CD4-positive, alpha-beta memory T cell (primary cell): ENCODE measurements around the gene FUT8. TPM values are rescaled to one million over a fixed set of nuclear protein-coding genes. Genes with fewer than 3 reads are reported as not detected.
A peak's percentile ranks its signal among the peaks of the same experiment; 100 is the strongest.
"Not testable (repeated sequence)": the region's sequence is repeated elsewhere in the genome, so short reads cannot be mapped to it uniquely, and the experiment has no call there.

Experiments used
- CTCF ChIA-PET: fragments of 350-600 bp; sonication (Branson Sonifier 250); formaldehyde crosslinking; loops from one replicate; lab custom pipeline; 2021; ENCODE audit warnings: inconsistent platforms; ENCODE audit not compliant: partially characterized antibody; lab: Charles Lee
- POLR2A ChIA-PET: fragments of 350-600 bp; sonication (Branson Sonifier 250); formaldehyde crosslinking; loops from one replicate; lab custom pipeline; 2021; ENCODE audit not compliant: partially characterized antibody; lab: Charles Lee
- DNase-seq, 5 donors: peaks; one replicate each; pipeline versions ENCODE4 v3.0.0 to v3.0.0-alpha.2; 2020 to 2022; ENCODE audit warnings: mixed read lengths in 1 of 5
- H3K27ac ChIP-seq: one replicate; pipeline ENCODE4 v1.7.0; 2013; ENCODE audit warnings: low read depth, low read length
- H3K27me3 ChIP-seq: 2 replicates; pipeline ENCODE4 v1.7.0; 2013; ENCODE audit warnings: mild to moderate bottlenecking, low read length, moderate library complexity; ENCODE audit not compliant: insufficient read depth
- H3K36me3 ChIP-seq: 2 replicates; pipeline ENCODE4 v1.7.0; 2013; ENCODE audit warnings: mild to moderate bottlenecking, low read length, moderate library complexity; ENCODE audit not compliant: insufficient read depth
- H3K4me1 ChIP-seq: 2 replicates; pipeline ENCODE4 v1.7.0; 2013; ENCODE audit warnings: mild to moderate bottlenecking, low read length, moderate library complexity; ENCODE audit not compliant: insufficient read depth
- H3K4me3 ChIP-seq, 2 donors: one replicate each; pipeline ENCODE4 v1.7.0; 2013; ENCODE audit warnings: low read length in 2 of 2, mild to moderate bottlenecking in 1 of 2
- H3K9me3 ChIP-seq, 2 donors: one replicate each; pipeline ENCODE4 v1.7.0; 2013; ENCODE audit warnings: low read length in 2 of 2, control low read depth in 1 of 2; ENCODE audit not compliant: control insufficient read depth in 1 of 2
- H3K27ac Mint-ChIP-seq, 7 donors: one replicate each; pipeline ENCODE4 v1.8.0; 2020 to 2021; ENCODE audit warnings: mixed read lengths in 7 of 7, mild to moderate bottlenecking in 6 of 7, inconsistent platforms in 3 of 7, moderate library complexity in 3 of 7
- H3K27me3 Mint-ChIP-seq, 2 donors: one replicate each; pipeline ENCODE4 v1.8.0; 2020 to 2021; ENCODE audit warnings: mixed read lengths in 2 of 2
- H3K36me3 Mint-ChIP-seq, 2 donors: one replicate each; pipeline ENCODE4 v1.8.0; 2020 to 2021; ENCODE audit warnings: mixed read lengths in 2 of 2, inconsistent platforms in 1 of 2, mild to moderate bottlenecking in 1 of 2
- H3K4me1 Mint-ChIP-seq, 4 donors: one replicate each; pipeline ENCODE4 v1.8.0; 2020 to 2021; ENCODE audit warnings: mixed read lengths in 4 of 4, mild to moderate bottlenecking in 1 of 4
- H3K4me3 Mint-ChIP-seq, 8 donors: one replicate each; pipeline ENCODE4 v1.8.0; 2020 to 2021; ENCODE audit warnings: mixed read lengths in 8 of 8, mild to moderate bottlenecking in 7 of 8, moderate library complexity in 6 of 8, inconsistent platforms in 3 of 8
- H3K9me3 Mint-ChIP-seq, 8 donors: one replicate each; pipeline ENCODE4 v1.8.0; 2020 to 2021; ENCODE audit warnings: mixed read lengths in 8 of 8, mild to moderate bottlenecking in 5 of 8, inconsistent platforms in 3 of 8, moderate library complexity in 1 of 8
- intact Hi-C: fragments of 100-400 bp; cut with micrococcal nuclease; formaldehyde crosslinking; loops from one replicate; pipeline ENCODE4 v1.15.1; 2023
- polyA plus RNA-seq, 2 donors: library from polyadenylated mRNA; unstranded; fragments of 300-500 nt; fragmentation: Illumina TruSeq; gene quantifications; one replicate each; pipeline ENCODE4 v1.2.3, GENCODE V29; 2021
- total RNA-seq, 2 experiments: library from RNA; stranded (reverse); gene quantifications; one replicate each; pipeline ENCODE4 v1.2.3, GENCODE V29; 2021

Gene FUT8
- total and polyA plus RNA-seq, 4 experiments from 2014 or later: 10.6 to 51.0 (median 32.2) TPM

- no peak overlapping the region for H3K4me3 Mint-ChIP-seq
- peaks cover 5% of the 10 kb centered on the region for H3K36me3 ChIP-seq
- no peak overlapping the region for H3K4me3 ChIP-seq
- H3K4me1 Mint-ChIP-seq: peaks cover 25 to 59% (median 44%) of the 10 kb centered on the region in 4 donors
- peaks cover 23% of the 10 kb centered on the region for H3K4me1 ChIP-seq
- CTCF ChIA-PET: interaction anchor here (1.2 kb wide), 1 partner anchor 9 kb away, joined by 3 read pairs; no protein-coding TSS in a partner anchor
- H3K27me3 Mint-ChIP-seq: no peaks in the 10 kb centered on the region
- H3K27me3 ChIP-seq: no peaks in the 10 kb centered on the region
- POLR2A ChIA-PET: interaction anchor here (1.1 kb wide), 1 partner anchor 9 kb away, joined by 3 read pairs; no protein-coding TSS in a partner anchor
- H3K27ac ChIP-seq: no peak overlapping the region
- H3K27ac Mint-ChIP-seq: peak overlapping the region in 3 of 7 donors; percentile 4 to 65 (median 7)
- intact Hi-C loops: no loop called here
- no peaks in the 10 kb centered on the region for H3K9me3 ChIP-seq
- peaks cover 0 to 2% (median 0%) of the 10 kb centered on the region in 8 donors for H3K9me3 Mint-ChIP-seq
- DNase-seq: no peak
- peaks cover 30 to 50% of the 10 kb centered on the region in 2 donors for H3K36me3 Mint-ChIP-seq
These were observed 49.9 kb downstream of the FUT8 start for GRCh38 chr14:65462411-65462810.

- Mint-ChIP-seq H3K27ac (peak overlapping the region in 1 of 7 donors; percentile 0), H3K9me3 (no peaks in the 10 kb centered on the region), H3K4me1 (peaks cover 35 to 76% (median 55%) of the 10 kb centered on the region in 4 donors), H3K36me3 (peaks cover 24 to 49% of the 10 kb centered on the region in 2 donors), H3K4me3 (no peak overlapping the region), H3K27me3 (no peaks in the 10 kb centered on the region)
- DNase-seq: no peak
- POLR2A ChIA-PET: no interaction called here
- CTCF ChIA-PET: interaction anchor here (1.0 kb wide), 1 partner anchor 9 kb away, joined by 3 read pairs; no protein-coding TSS in a partner anchor
- H3K4me1 ChIP-seq: peaks cover 28% of the 10 kb centered on the region
- H3K9me3 ChIP-seq: no peaks in the 10 kb centered on the region
- intact Hi-C loops: no loop called here
- no peaks in the 10 kb centered on the region for H3K27me3 ChIP-seq
- peaks cover 5% of the 10 kb centered on the region for H3K36me3 ChIP-seq
- no peak overlapping the region for H3K27ac ChIP-seq
- H3K4me3 ChIP-seq: no peak overlapping the region
These were observed 53.1 kb downstream of the FUT8 start for GRCh38 chr14:65465584-65465983.

- H3K36me3 ChIP-seq, H3K9me3 Mint-ChIP-seq, H3K4me3 Mint-ChIP-seq, H3K27me3 ChIP-seq, H3K27ac Mint-ChIP-seq, H3K4me3 ChIP-seq, DNase-seq, H3K9me3 ChIP-seq, H3K27me3 Mint-ChIP-seq, intact Hi-C loops, POLR2A ChIA-PET, H3K27ac ChIP-seq: not testable (repeated sequence)
- H3K4me1 ChIP-seq: peaks cover 29% of the 10 kb centered on the region
- CTCF ChIA-PET: interaction anchor here (0.9 kb wide), 1 partner anchor 9 kb away, joined by 3 read pairs; no protein-coding TSS in a partner anchor
- peaks cover 20 to 40% of the 10 kb centered on the region in 2 donors for H3K36me3 Mint-ChIP-seq
- H3K4me1 Mint-ChIP-seq: peaks cover 32 to 72% (median 48%) of the 10 kb centered on the region in 4 donors
These were observed 55.4 kb downstream of the FUT8 start for GRCh38 chr14:65467926-65468325.

GRCh38 chr14:65469903-65470302 is 57.4 kb downstream of the FUT8 start:
- Mint-ChIP-seq H3K4me1 (peaks cover 31 to 68% (median 41%) of the 10 kb centered on the region in 4 donors), H3K9me3 (no peaks in the 10 kb centered on the region), H3K4me3 (no peak overlapping the region), H3K36me3 (peaks cover 22 to 35% of the 10 kb centered on the region in 2 donors), H3K27ac (no peak overlapping the region), H3K27me3 (no peaks in the 10 kb centered on the region)
- H3K27me3 ChIP-seq: no peaks in the 10 kb centered on the region
- H3K9me3 ChIP-seq: no peaks in the 10 kb centered on the region
- CTCF ChIA-PET: no interaction called here
- POLR2A ChIA-PET: interaction anchor here (1.1 kb wide), 1 partner anchor 12 kb away, joined by 3 read pairs; no protein-coding TSS in a partner anchor
- H3K36me3 ChIP-seq: no peaks in the 10 kb centered on the region
- no peak for DNase-seq
- peaks cover 26% of the 10 kb centered on the region for H3K4me1 ChIP-seq
- no peak overlapping the region for H3K4me3 ChIP-seq
- intact Hi-C loops: no loop called here
- H3K27ac ChIP-seq: no peak overlapping the region

GRCh38 chr14:65470404-65470880 is 57.9 kb downstream of the FUT8 start:
- H3K4me1 Mint-ChIP-seq: peaks cover 33 to 68% (median 42%) of the 10 kb centered on the region in 4 donors
- H3K4me1 ChIP-seq: peaks cover 26% of the 10 kb centered on the region
- no peak overlapping the region for H3K27ac Mint-ChIP-seq
- intact Hi-C loops: no loop called here
- H3K9me3 ChIP-seq: no peaks in the 10 kb centered on the region
- H3K27ac ChIP-seq: no peak overlapping the region
- H3K27me3 ChIP-seq: no peaks in the 10 kb centered on the region
- CTCF ChIA-PET: no interaction called here
- no peak overlapping the region for H3K4me3 ChIP-seq
- DNase-seq: no peak
- H3K27me3 Mint-ChIP-seq: no peaks in the 10 kb centered on the region
- POLR2A ChIA-PET: no interaction called here
- H3K36me3 ChIP-seq: no peaks in the 10 kb centered on the region
- peaks cover 22 to 35% of the 10 kb centered on the region in 2 donors for H3K36me3 Mint-ChIP-seq
- no peak overlapping the region for H3K4me3 Mint-ChIP-seq
- H3K9me3 Mint-ChIP-seq: no peaks in the 10 kb centered on the region

- Mint-ChIP-seq H3K27me3 (no peaks in the 10 kb centered on the region), H3K4me3 (peak overlapping the region in 4 of 8 donors; percentile 11 to 45 (median 29)), H3K9me3 (no peaks in the 10 kb centered on the region), H3K27ac (peak overlapping the region in 6 of 7 donors; percentile 61 to 84 (median 70)), H3K4me1 (peaks cover 38 to 70% (median 45%) of the 10 kb centered on the region in 4 donors), H3K36me3 (peaks cover 20 to 29% of the 10 kb centered on the region in 2 donors)
- H3K9me3 ChIP-seq: no peaks in the 10 kb centered on the region
- no peak for DNase-seq
- intact Hi-C loops: no loop called here
- no peak overlapping the region for H3K27ac ChIP-seq
- no peaks in the 10 kb centered on the region for H3K27me3 ChIP-seq
- ChIA-PET CTCF (interaction anchor here (1.4 kb wide), 1 partner anchor 10 kb away, joined by 3 read pairs; no protein-coding TSS in a partner anchor), POLR2A (interaction anchor here (0.9 kb wide), 1 partner anchor 9 kb away, joined by 3 read pairs; no protein-coding TSS in a partner anchor)
- H3K4me3 ChIP-seq: no peak overlapping the region
- H3K4me1 ChIP-seq: peaks cover 34% of the 10 kb centered on the region
- H3K36me3 ChIP-seq: no peaks in the 10 kb centered on the region
These were observed 58.7 kb downstream of the FUT8 start for GRCh38 chr14:65471038-65471878.

GRCh38 chr14:65472189-65472588 is 59.7 kb downstream of the FUT8 start:
- Histone ChIP-seq H3K4me1 (peaks cover 41% of the 10 kb centered on the region), H3K36me3 (no peaks in the 10 kb centered on the region), H3K27ac (no peak overlapping the region), H3K27me3 (no peaks in the 10 kb centered on the region), H3K4me3 (no peak overlapping the region), H3K9me3 (no peaks in the 10 kb centered on the region)
- Mint-ChIP-seq H3K27ac (peak overlapping the region in 2 of 7 donors; percentile 74 to 78), H3K36me3 (peaks cover 20 to 23% of the 10 kb centered on the region in 2 donors), H3K4me1 (peaks cover 41 to 78% (median 51%) of the 10 kb centered on the region in 4 donors), H3K27me3 (no peaks in the 10 kb centered on the region), H3K9me3 (no peaks in the 10 kb centered on the region), H3K4me3 (peak overlapping the region in 1 of 8 donors; percentile 14)
- intact Hi-C loops: no loop called here
- DNase-seq: no peak
- ChIA-PET POLR2A (no interaction called here), CTCF (interaction anchor here (1.4 kb wide), 1 partner anchor 11 kb away, joined by 3 read pairs; no protein-coding TSS in a partner anchor)
